Hematopoietic multipotent progenitor cell treated with erythropoietin and hydrocortisone succinate and interleukin-3 and kit ligand, for 15 days (in vitro differentiated cells): ENCODE data around the gene PLEKHN1.

Experiments used
- DNase-seq: peaks from one replicate; pipeline ENCODE4 v3.0.0-alpha.2; 2015; ENCODE audit warnings: low spot score

The PLEKHN1 gene

GRCh38 chr1:966135-966703, at the start of gene PLEKHN1:
Gene PLEKHN1 (plus strand): TSS chr1:966482. CDS start chr1:966532, 50 bp downstream.
- DNase-seq: no peak

- no peak for DNase-seq
These were observed 49.2 kb upstream of the PLEKHN1 start for GRCh38 chr1:917076-917459.

GRCh38 chr1:917466-918091, 48.7 kb upstream of the PLEKHN1 start:
- DNase-seq: no peak

GRCh38 chr1:918353-918752, 47.9 kb upstream of the PLEKHN1 start:
- no peak for DNase-seq

- DNase-seq: no peak
These were observed 47.4 kb upstream of the PLEKHN1 start for GRCh38 chr1:918843-919242.

- no peak for DNase-seq
These were observed 46.9 kb upstream of the PLEKHN1 start for GRCh38 chr1:919271-919872.

- DNase-seq: no peak
These were observed 46.3 kb upstream of the PLEKHN1 start for GRCh38 chr1:920010-920409.

- no peak for DNase-seq
These were observed 45.8 kb upstream of the PLEKHN1 start for GRCh38 chr1:920521-920920.

GRCh38 chr1:921011-921837, 45.1 kb upstream of the PLEKHN1 start:
- no peak for DNase-seq

- no peak for DNase-seq
These were observed 42.9 kb upstream of the PLEKHN1 start, which contains the start of gene SAMD11 for GRCh38 chr1:923131-923990. Gene SAMD11 (plus strand): TSS chr1:923923. CDS start chr1:924432, 509 bp downstream.

- no peak for DNase-seq
These were observed 42.2 kb upstream of the PLEKHN1 start for GRCh38 chr1:923991-924655.

- no peak for DNase-seq
These were observed 41.4 kb upstream of the PLEKHN1 start for GRCh38 chr1:924656-925560.

- DNase-seq: no peak
These were observed 40.5 kb upstream of the PLEKHN1 start for GRCh38 chr1:925561-926421.

- no peak for DNase-seq
These were observed 39.0 kb upstream of the PLEKHN1 start for GRCh38 chr1:927234-927633.

GRCh38 chr1:927748-928147, 38.5 kb upstream of the PLEKHN1 start:
- no peak for DNase-seq

- DNase-seq: no peak
These were observed 37.2 kb upstream of the PLEKHN1 start for GRCh38 chr1:928825-929661.

- DNase-seq: no peak
These were observed 36.3 kb upstream of the PLEKHN1 start for GRCh38 chr1:929712-930632.
